Omental fat pad (tissue), 4 donors: ENCODE results near the gene CEBPB. TPM values are rescaled to one million over a fixed set of nuclear protein-coding genes. Genes with fewer than 3 reads are reported as not detected.
"Not testable (repeated sequence)": the region's sequence is repeated elsewhere in the genome, so short reads cannot be mapped to it uniquely, and the experiment has no call there.

ENCODE experiments used
- ATAC-seq: fragments of 150-250 bp; one replicate; pipeline ENCODE4 v1.9.1; 2016; ENCODE audit warnings: mild to moderate bottlenecking, moderate library complexity; ENCODE audit not compliant: low FRiP score
- DNase-seq: peaks from one replicate; pipeline ENCODE4 v3.0.0-alpha.2; 2019; ENCODE audit warnings: low spot score
- total RNA-seq, 4 donors: library from RNA; depleted of rRNA; stranded (reverse); fragments of >200 nt; gene quantifications; one replicate each; pipeline ENCODE4 v1.1.0, GENCODE V29; 2016
- TF ChIP-seq, protein P1 (sequence below), 3 donors: fragments of 450-650 bp; IDR thresholded peaks; one replicate each; pipeline ENCODE4 v1.5.1; 2016 to 2017; ENCODE audit warnings: antibody characterized with exemption in 3 of 3, mild to moderate bottlenecking in 3 of 3, moderate library complexity in 2 of 3

The CEBPB gene
- total RNA-seq, 4 donors from 2014 or later, result 158 to 345 (median 227) TPM

DNA sequence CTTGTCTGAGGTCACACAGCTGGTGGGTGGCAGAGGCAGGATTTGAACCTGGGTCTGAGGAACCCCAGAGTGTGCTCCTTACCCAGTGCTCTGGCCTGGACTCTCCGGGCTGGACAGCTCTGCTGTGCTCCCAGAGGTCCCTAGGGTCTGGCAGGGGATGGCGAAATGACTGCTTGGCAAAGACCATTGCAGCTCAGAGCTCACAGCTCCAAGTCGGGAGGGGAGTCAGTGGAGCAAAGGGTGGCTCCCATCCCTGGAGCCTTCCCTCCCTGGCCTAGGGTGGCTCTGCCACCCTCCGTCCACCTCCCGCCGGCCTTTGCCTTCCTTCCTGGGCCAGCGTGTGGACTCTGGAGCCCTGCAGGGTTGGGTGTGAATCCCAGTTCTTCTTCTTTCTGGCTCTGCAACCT is 17.5 kb downstream of the CEBPB start:
- ATAC-seq (peak; percentile 33), DNase-seq (no peak)
- TF ChIP-seq, protein P1, sequence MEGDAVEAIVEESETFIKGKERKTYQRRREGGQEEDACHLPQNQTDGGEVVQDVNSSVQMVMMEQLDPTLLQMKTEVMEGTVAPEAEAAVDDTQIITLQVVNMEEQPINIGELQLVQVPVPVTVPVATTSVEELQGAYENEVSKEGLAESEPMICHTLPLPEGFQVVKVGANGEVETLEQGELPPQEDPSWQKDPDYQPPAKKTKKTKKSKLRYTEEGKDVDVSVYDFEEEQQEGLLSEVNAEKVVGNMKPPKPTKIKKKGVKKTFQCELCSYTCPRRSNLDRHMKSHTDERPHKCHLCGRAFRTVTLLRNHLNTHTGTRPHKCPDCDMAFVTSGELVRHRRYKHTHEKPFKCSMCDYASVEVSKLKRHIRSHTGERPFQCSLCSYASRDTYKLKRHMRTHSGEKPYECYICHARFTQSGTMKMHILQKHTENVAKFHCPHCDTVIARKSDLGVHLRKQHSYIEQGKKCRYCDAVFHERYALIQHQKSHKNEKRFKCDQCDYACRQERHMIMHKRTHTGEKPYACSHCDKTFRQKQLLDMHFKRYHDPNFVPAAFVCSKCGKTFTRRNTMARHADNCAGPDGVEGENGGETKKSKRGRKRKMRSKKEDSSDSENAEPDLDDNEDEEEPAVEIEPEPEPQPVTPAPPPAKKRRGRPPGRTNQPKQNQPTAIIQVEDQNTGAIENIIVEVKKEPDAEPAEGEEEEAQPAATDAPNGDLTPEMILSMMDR (IDR thresholded peaks at IDR 0.05), result no peak

DNA sequence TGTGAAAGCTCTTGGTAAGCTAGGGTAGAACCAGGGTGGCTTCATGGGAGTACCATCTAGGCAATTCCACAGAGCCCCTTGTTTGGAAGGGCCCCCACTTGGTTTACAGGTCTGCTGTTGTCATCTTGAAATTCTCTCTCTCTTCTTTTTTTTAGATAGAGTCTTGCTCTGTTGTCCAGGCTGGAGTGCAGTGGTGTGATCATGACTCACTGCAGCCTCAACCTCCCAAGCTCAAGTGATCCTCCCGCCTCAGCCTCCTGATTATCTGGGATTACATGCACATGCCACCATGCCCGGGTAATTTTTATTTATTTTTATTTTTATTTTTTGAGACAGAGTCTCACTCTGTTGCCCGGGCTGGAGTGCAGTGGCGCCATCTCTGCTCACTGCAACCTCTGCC is 18.2 kb downstream of the CEBPB start:
- ATAC-seq, DNase-seq: not testable (repeated sequence)

DNA sequence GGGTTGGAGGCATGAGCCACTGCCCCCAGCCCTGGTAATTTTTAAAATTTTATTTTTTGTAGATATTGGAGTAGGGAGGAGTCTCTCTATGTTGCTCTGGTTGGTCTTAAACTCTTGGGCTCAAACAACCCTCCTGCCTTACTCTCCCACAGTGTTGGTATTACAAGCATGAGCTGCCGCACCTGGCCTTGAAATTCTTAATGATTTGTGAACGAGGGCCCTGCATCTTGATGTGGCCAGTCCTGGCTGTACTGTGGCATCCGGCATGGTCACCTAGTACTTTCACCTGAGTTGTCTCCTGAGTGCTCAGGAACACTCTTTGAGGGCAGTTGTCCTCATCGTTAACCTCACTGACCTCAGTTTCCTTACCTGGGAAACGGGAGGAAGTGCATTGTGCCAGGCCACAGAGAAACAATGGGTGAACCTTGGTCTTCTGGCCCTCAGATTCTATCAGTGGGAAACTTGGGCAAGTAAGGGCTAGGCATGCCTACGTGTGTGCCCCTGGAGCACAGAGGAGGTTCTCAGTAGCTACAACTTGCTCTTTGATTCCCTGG is 19.5 kb downstream of the CEBPB start:
- ATAC-seq (no peak), DNase-seq (no peak)
- TF ChIP-seq, protein P1 (IDR thresholded peaks at IDR 0.05), result no peak

DNA sequence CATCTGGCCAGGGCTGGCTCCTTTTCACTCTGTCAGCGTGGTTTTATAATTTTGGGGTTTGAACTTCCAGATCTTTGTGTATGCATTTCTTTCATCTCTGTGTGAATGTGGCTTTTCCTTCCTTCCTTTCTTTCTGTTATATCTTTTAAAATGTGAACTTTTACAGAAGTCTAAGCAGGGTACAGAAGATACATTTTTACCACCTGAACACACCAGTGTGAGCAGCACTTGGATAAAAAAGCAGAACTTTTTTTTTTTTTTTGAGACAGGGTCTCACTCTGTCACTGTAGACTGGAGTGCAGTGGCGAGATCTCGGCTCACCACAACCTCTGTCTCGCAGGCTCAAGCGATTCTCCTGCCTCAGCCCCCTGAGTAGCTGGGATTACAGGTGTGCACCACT is 20.5 kb downstream of the CEBPB start:
- ATAC-seq (no peak), DNase-seq (no peak)
- TF ChIP-seq, protein P1 (IDR thresholded peaks at IDR 0.05), result no peak

DNA sequence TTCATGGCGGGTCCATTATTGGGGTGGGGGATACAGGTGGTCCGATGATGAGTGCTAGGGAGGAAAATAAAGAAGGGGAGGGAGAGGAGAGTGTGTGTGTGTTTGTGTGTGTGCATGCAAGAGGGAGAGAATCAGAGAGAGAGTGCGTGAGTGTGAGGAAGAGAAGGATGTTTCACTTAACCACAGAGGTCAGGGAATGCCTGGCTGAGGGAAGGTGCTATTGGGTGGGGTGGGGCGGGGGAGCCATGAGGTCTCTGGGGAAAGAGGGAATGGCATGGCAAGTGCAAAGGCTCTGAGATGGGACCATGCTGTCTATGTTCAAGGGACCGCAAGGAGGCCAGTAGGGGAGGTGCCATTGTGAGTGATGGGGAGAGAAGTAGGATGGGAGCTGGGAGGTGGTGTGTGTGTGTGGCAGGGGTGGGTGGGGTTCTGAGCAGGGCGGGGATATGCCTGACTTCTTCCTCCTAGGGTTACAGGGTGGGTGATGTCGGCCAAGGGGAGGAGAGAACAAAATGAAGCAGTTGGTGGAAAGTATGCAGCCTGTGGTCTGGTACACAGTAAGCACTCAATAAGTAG is 23.0 kb downstream of the CEBPB start:
- TF ChIP-seq, protein P1 (IDR thresholded peaks at IDR 0.05), result no peak
- DNase-seq (no peak), ATAC-seq (no peak)

DNA sequence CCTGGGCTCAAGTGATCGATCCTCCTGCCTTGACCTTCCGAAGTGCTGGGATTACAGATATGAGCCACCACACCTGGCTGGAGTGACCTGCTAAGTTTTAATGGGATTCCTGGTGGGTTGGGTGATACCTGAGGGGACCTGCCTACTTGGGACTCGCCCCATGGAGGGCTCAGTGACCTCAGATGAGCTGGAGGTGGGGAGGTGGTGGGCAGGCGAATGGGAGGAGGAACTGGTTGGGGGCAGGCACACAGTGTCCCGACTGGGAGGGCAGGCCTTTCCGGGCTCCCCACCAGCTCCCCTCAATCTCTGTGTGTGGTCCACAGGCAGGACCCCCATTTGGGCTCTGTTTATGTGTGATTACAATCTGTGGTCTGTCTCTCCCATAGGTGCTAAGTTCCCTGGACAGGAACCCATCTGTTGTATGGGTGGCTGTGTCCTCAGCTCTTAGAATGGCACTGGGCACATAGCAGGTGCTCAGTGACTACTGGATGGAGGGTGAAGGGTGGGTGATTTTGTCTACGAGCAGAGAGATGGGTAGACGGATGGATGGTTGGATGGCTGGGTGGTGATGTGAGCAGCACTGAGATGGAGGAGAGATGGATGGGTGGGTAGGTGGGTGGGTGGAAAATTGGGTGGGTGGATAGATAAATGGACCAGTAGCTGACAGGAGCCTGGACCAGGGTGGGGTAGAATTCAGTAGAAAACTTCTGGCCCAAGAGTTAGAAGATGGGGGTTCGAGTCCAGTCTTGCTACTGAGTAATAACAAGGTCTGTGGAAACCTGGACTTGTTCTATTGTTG is 23.8 kb downstream of the CEBPB start:
- ATAC-seq, result no peak
- no peak for DNase-seq
- TF ChIP-seq, protein P1 (IDR thresholded peaks at IDR 0.05), result no peak

DNA sequence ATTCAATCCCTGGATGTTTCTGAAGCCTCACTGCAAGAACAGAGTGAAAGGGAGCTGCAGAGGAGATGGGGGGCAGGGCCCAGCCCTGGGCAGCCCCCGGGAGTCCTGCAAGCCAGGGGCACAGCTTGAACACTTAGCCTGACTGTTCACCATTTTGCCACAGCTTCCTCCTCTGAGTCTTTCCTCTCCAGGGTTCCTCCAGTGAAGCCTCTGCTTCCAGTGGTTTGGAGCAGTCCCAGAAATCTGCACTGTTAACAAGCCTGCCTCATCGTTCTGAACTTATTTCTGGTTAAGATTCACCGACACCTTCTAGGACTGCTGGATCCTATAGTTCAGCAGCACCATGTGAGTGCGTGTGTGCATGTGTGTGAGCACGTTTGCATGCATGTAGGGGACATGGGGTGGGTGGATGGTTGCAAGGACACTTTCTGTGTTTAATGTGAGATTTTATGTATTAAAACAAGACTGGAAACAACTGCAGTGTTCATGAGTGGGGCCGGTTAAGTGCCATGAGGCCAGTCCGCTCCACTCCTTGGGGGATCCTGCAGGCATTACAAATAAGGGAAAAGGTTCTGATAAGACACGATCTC is 24.6 kb downstream of the CEBPB start:
- ATAC-seq (no peak), DNase-seq (no peak)
- TF ChIP-seq, protein P1 (IDR thresholded peaks at IDR 0.05), result no peak
